Colonic mucosa (tissue), 4 donors: Measurements from ENCODE around the gene RFX2. TPM values are rescaled to one million over a fixed set of nuclear protein-coding genes. Genes with fewer than 3 reads are reported as not detected.
"Not testable (repeated sequence)": the region's sequence is repeated elsewhere in the genome, so short reads cannot be mapped to it uniquely, and the experiment has no call there.

Experiments
- DNase-seq: peaks from one replicate; pipeline ENCODE4 v3.0.0-alpha.2; 2020
- H3K27ac ChIP-seq: fragments of 200-600 bp; one replicate; pipeline ENCODE4 v1.8.0; 2021
- H3K27me3 ChIP-seq: fragments of 200-600 bp; one replicate; pipeline ENCODE4 v1.8.0; 2021
- H3K36me3 ChIP-seq: fragments of 200-600 bp; one replicate; pipeline ENCODE4 v1.8.0; 2021
- H3K4me1 ChIP-seq: fragments of 200-600 bp; one replicate; pipeline ENCODE4 v1.8.0; 2021; ENCODE audit warnings: mild to moderate bottlenecking
- H3K4me3 ChIP-seq: fragments of 200-600 bp; one replicate; pipeline ENCODE4 v1.8.0; 2021
- H3K9ac ChIP-seq, 2 donors: one replicate each; pipeline ENCODE4 v1.7.0; 2013; ENCODE audit warnings: control low read depth in 2 of 2, low read depth in 2 of 2, low read length in 2 of 2
- H3K9me3 ChIP-seq: fragments of 200-600 bp; one replicate; pipeline ENCODE4 v1.8.0; 2021
- intact Hi-C: fragments of 100-400 bp; cut with DNase I; formaldehyde crosslinking; loops from one replicate; pipeline ENCODE4 v1.14.1; 2022
- total RNA-seq, 2 donors: library from RNA; stranded (reverse); fragmentation: NEBNext Ultra II Directional in 1 of 2; extraction: Animal tissue kit (Norgen Biotek cat#: 25700) in 1 of 2; gene quantifications; one replicate each; pipeline ENCODE4 v1.2.1, GENCODE V29; 2021
- TF ChIP-seq, protein P1 (sequence below): fragments of 200-600 bp; IDR thresholded peaks from one replicate; pipeline ENCODE4 v1.8.0; 2022; ENCODE audit warnings: antibody characterized with exemption, mild to moderate bottlenecking
- donor health status: healthy.
- donor health status: DM: no; HTN: no; CAD: no.
- donor health status: DM: no; HTN: no; CAD: no.

The RFX2 gene
- total RNA-seq, 2 donors from 2014 or later = 6.2 to 7.3 TPM

DNA sequence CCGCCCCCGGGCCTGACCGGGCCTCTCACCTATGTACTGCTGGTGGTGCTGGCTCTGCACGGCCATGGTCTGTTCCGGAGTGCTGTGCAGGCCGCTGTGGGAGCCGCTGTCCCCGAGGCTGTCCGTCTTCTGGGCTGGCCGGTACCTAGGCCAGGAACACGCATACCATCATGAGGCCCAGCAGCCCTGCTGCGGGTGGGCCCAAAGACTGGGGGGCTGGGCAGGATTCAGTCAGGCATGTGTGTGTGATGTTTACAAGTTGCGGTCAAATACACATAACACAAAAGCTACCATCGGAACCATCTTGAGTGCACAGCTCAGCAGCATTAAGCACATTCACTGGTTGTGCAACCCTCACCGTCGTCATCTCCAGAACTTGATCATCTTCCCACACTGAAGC, 100.2 kb downstream of the RFX2 start:
- no peaks in the 10 kb centered on the region for H3K9me3 ChIP-seq
- DNase-seq = no peak
- TF ChIP-seq, protein P1, sequence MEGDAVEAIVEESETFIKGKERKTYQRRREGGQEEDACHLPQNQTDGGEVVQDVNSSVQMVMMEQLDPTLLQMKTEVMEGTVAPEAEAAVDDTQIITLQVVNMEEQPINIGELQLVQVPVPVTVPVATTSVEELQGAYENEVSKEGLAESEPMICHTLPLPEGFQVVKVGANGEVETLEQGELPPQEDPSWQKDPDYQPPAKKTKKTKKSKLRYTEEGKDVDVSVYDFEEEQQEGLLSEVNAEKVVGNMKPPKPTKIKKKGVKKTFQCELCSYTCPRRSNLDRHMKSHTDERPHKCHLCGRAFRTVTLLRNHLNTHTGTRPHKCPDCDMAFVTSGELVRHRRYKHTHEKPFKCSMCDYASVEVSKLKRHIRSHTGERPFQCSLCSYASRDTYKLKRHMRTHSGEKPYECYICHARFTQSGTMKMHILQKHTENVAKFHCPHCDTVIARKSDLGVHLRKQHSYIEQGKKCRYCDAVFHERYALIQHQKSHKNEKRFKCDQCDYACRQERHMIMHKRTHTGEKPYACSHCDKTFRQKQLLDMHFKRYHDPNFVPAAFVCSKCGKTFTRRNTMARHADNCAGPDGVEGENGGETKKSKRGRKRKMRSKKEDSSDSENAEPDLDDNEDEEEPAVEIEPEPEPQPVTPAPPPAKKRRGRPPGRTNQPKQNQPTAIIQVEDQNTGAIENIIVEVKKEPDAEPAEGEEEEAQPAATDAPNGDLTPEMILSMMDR = no peak
- H3K4me3 ChIP-seq = no peak overlapping the region
- H3K4me1 ChIP-seq = no peaks in the 10 kb centered on the region
- no peaks in the 10 kb centered on the region for H3K27me3 ChIP-seq
- intact Hi-C loops = no loop called here
- H3K9ac ChIP-seq = no peak overlapping the region
- H3K36me3 ChIP-seq = no peaks in the 10 kb centered on the region
- no peak overlapping the region for H3K27ac ChIP-seq

DNA sequence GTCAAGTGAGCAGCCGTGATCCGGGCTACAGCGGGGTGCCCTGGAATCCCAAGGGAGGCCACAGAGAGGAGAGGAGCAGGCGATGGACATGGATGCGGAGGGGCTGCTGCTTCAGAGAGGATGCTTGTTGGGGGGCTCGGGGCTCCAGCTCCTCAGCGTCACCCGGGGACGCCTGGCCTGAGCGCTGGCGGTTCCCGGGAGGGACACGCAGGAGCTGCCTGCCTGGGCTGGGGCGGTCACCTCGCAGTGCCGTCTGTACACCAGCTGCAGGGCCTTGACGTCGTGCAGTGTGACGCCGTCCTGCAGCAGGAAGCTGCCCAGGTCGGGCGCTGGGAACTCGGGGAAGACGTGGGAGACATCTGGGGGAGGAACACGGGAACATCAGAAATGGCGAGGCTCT, 102.4 kb downstream of the RFX2 start:
- Histone ChIP-seq H3K9ac (no peak overlapping the region), H3K27me3 (no peaks in the 10 kb centered on the region), H3K9me3 (no peaks in the 10 kb centered on the region), H3K4me3 (no peak overlapping the region), H3K27ac (no peak overlapping the region), H3K4me1 (no peaks in the 10 kb centered on the region), H3K36me3 (no peaks in the 10 kb centered on the region)
- TF ChIP-seq, protein P1 = no peak
- intact Hi-C loops = no loop called here
- no peak for DNase-seq

DNA sequence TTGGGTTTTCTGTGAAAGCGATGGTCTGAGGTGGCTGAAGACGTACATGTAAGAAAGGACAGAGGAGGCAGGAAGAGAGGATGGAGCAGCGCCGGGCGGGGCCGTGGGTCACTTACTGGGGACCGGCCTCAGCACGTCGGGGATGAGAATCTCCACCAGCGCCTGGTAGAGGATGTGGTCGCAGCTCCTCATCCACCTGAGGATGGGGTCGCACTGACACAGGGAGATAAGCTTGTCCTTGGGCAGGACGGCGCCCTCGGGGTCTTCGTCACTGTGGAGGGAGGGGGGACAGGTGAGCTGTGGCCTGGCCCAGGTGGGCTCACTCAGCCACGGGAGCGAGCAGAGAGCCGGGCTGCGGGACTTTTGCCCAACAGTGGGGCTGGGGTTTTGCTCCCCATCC, 103.4 kb downstream of the RFX2 start:
- Histone ChIP-seq H3K27me3 (no peaks in the 10 kb centered on the region), H3K36me3 (no peaks in the 10 kb centered on the region), H3K4me1 (no peaks in the 10 kb centered on the region), H3K9ac (no peak overlapping the region), H3K9me3 (no peaks in the 10 kb centered on the region), H3K4me3 (no peak overlapping the region), H3K27ac (no peak overlapping the region)
- intact Hi-C loops = no loop called here
- no peak for DNase-seq
- TF ChIP-seq, protein P1 = no peak

DNA sequence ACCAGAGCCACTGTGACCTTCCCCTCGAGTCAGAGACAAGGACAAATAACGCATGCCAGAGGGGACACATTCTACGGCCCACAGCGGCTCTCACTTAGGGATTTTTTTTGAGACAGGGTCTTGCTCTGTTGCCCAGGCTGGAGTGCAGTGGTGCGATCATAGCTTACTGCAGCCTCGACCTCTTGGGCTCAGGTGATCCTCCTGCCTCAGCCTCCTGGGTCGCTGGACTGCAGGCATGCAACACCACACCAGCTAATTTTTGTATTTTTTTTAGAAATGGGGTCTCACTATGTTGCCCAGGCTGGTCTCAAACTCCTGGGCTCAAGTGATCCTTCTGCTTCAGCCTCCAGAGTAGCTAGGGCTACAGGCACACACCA, 104.2 kb downstream of the RFX2 start:
- H3K27me3 ChIP-seq, intact Hi-C loops: not testable (repeated sequence)

DNA sequence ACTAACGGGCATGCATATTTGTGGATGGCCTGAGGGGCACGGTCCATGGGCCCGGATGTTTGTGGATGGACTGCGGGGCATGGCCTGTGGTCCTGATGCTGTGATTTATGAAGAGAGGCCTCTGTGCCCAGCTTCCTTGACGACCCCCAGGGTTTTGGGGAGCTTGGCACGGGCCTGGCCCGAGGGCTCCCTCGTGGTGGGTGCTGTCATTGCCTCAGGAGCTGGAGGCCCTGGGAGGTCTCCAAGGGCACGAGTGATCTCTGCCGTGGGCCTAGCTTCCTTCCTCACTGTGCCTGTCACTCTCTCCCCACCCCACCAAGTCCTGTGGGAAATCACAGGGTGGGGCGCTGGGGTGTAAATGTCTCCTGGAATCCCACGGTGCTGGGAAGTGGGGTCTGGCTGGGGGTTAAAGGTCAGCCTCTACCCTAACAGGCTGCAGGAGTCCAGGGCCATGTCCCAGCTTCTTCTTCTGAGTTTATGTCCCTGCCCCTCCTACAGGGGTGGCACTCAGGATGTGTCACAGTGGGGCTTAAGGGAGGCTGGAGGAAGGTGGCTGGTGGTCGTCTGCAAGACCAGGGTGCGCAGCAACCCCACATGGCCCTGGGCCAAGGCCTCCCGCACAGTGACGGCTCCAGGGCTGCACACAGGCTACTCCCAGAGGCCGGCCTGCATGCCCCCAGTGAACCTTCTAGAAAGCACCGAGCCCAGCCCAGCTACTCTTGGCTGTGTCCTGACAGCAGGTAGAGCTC, 104.8 kb downstream of the RFX2 start:
- intact Hi-C loops = no loop called here
- no peak for DNase-seq
- no peaks in the 10 kb centered on the region for H3K9me3 ChIP-seq
- no peak overlapping the region for H3K9ac ChIP-seq
- H3K27ac ChIP-seq = no peak overlapping the region
- no peaks in the 10 kb centered on the region for H3K4me1 ChIP-seq
- no peaks in the 10 kb centered on the region for H3K27me3 ChIP-seq
- H3K36me3 ChIP-seq = no peaks in the 10 kb centered on the region
- no peak overlapping the region for H3K4me3 ChIP-seq
- TF ChIP-seq, protein P1 = no peak

More for the DNA sequence above, 104.2 kb downstream of the RFX2 start:
- H3K9me3 ChIP-seq, H3K36me3 ChIP-seq, DNase-seq, H3K4me3 ChIP-seq, H3K9ac ChIP-seq, H3K4me1 ChIP-seq, H3K27ac ChIP-seq: not testable (repeated sequence)

DNA sequence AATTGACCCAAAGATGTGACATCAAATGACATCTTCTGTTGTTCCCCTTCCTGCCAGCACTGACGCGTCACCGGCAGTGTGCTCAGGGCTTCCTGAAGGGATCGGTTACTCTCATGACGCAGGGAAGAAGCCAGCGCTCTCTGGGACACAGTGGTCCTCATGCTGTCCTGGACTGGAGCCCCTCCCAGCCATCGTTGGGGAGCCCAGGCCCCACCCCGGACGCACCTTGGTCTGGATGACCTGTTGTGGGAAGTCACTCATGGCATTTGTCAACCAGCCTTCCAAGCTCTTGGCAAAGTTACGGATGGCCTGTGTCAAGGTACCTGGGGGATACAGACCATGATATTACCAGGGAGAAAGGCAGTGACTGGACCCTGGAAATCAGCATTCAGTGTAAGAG, 106.3 kb downstream of the RFX2 start:
- Histone ChIP-seq H3K4me3 (no peak overlapping the region), H3K36me3 (no peaks in the 10 kb centered on the region), H3K4me1 (no peaks in the 10 kb centered on the region), H3K9ac (no peak overlapping the region), H3K9me3 (no peaks in the 10 kb centered on the region), H3K27ac (no peak overlapping the region), H3K27me3 (no peaks in the 10 kb centered on the region)
- DNase-seq = no peak
- TF ChIP-seq, protein P1 = no peak
- intact Hi-C loops = no loop called here
